GM19468 (cell line): ENCODE measurements around the gene ADGRB2.
"Not testable (repeated sequence)": the region's sequence is repeated elsewhere in the genome, so short reads cannot be mapped to it uniquely, and the experiment has no call there.

Source experiments
- ATAC-seq: cut with Tn5 transposase; IDR thresholded peaks from one replicate; pipeline ENCODE4 v1.9.1; 2021; ENCODE audit warnings: mild to moderate bottlenecking, moderate library complexity, moderate number of reproducible peaks; ENCODE audit not compliant: unreplicated experiment; ENCODE audit errors: extremely low read depth

ADGRB2 gene

DNA sequence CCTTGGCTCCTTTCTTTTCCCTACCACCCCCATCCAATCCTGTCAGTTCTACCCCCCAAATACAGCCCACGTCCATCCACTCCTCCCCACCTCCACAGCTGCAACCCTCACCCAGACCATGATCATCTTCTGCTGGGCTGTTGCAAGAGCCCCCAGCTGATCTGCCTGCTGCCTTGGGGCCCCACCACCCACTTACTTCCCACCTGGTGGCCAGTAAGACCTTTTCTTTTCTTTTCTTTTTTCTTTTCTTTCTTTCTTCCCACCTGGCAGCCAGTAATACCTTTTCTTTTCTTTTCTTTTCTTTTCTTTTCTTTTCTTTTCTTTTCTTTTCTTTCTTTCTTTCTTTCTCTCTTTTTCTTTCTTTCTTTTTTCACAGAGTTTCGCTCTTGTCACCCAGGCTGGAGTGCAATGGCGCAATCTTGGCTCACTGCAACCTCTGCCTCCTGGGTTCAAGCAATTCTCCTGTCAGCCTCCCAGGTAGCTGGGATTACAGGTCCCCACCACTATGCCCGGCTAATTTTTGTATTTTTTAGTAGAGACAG is 57.0 kb downstream of the ADGRB2 start:
- ATAC-seq = not testable (repeated sequence)

DNA sequence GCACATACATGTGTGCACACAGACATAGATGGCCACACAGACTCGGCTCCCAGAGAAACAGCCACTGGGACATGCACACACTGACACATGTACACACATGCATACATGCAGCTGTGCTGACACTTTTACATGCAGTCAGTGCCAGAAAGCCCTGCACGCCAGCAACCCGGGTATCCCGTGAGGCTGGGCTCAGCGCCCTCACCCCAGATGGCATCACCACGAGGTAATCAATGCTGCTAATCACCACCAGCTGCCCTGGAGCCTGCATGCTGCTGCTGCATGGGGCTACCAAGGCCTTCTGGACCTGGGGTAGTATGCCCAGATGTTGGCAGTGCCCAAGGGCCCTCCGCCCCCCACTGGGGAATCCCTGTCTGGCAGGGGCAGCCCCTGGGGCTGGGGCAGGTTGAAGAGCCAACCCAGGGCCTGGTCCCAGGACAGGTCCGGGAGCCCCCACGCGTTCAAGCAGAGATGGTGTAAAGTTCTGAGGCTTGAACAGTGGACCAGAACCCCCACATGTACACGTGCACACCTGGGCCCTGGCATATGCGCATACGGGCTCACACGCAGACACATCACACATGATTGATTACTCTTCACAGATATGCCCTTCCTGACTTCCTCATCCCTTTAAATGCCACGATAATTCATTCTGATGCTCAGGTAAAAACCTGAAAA is 57.6 kb downstream of the ADGRB2 start:
- no peak for ATAC-seq

DNA sequence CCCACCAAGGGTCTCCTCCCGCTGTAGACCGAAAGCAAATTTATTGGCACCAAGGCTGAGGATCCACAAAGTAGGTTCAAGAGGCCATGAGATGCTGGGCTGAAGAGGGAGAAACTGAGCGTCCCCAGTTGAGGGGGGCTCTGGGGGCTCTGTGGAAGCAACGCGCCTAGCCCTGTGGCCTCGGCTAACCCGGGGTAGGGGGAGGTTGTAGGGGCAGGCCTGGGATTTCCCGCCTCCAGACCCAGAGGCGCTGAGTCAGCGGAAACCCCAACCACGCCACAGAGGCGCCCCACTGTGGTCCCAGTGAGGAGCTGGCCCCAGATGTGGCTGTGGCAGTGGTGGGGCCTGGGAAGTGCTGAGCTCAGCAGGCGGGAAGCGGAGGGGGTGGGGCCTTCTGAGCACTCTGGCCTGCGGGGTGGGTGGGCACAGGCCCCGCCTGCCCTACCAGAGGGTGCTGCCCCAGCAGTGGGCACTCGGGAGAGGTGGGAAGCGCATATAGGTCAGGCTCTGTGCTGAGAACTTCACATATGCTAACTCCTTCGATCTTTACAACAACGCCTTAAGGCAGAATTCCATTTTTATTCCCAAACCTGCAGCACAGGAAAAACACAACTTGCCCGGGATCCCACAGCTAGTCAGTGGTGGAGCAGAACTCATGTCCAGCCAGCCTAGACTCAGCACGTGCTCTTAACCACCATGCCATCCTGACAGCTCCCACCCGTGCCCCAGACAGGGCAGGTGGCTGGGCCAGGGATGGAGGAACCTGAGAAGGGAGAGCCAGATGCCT is 58.9 kb downstream of the ADGRB2 start:
- no peak for ATAC-seq

DNA sequence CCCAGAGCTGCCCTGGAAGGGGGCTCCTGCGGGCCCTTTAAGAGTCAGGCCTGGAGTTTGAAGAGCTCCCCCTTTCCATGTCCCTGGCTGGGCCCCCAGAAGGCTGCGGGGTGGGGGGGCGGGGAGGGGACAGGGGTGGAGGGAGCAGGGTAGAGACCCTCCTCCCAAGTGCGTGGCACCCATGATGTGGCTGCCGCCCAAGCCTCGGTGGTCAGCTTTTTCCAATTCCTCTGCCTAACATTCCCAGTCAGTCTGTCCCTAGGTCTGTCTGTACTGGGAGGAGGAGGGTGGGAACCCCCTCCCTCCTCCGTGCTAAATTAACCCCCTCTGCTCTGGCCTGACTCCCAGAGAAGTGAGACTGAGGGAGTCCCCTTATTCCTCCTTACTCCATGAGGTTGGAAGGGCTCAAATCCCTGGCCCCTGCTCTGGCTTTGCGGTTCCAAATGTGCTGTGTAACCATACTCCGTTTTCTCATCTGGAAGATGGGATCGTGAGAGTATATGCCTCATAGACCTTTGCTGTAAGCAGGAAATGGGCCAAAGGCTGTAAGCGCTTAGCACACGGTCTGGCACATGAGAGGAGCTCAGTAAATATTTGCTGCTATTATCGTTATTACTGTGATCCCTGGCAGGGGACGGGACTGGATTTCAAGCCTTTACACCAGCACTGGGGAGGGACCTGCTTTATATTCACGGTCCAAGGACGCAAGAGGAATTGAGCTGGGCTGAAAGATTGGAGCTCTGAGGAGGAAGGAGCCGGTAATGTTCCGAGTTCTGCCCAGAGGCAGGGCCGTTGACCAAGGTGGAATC is 59.7 kb downstream of the ADGRB2 start:
- ATAC-seq = no peak

DNA sequence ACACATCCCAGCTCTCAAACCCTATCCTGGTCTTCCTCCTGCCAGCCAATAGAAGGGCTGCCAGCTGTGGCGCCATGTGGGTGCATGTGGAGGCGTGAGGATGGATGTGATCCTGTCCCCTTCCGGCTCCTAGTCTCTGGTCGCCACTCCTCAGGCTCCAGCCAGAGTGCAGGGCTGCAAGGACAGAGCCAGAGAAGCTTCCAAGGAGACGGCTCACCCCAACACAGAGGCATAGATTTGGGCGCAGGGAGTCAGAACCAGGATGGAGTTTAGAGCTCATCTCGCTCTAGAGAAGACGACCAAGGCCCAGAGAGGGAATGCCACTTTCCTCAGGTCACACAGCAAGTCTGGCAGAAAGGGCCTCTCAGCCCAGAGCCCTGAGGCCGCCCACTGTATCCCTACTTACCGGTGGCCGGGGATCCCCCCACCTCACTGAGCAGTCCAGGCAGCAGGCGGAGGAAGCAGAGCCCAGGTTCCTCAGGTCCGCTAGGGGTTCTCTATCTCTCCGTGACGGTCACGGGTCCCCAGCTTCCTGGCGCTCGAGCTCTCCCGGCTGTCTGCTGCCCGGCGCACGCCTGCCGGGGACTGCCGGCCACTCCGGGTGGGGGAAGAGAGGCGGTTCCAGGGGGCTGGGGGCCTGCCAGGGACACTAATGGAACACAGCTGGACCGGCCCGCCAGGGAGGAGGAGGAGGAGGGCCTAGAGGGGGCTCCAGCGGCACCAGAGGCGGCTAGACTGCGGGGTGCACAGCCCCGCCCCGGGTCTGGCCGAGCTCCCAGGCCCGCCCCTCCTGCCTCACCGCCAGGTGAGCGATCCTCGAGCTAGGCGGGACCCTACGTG is 60.5 kb downstream of the ADGRB2 start, which contains the start of gene COL16A1:
TSS of gene COL16A1 (minus strand) at position 587 of the 840 bp plus-strand sequence. CDS start 1,824 bp downstream, outside the sequence.
- no peak for ATAC-seq

DNA sequence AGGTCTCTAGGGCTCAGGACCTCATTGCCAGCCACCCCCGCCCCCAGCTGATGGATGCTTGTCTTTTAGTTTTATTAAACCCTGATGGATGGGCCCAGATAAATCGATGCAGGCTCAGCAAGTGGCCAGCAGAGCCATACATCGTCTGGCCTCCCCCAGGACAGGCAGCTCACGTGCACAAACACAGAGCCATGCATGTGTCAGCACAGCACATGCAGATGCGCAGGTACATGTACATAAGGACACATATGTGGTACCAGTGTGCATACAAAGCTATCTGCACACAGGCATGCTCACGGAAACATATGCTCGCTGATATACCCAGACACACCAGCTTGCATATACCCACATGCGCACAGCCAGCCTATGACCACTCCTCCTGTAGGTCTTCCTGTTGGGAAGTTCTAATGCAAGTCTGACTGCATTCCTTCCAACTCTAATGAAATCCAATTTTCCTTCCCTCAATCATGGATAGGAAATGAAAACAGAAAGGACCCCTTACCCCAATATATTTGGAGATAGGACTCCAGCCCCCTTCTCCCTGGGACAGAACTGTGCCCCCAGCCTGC is 61.2 kb downstream of the ADGRB2 start:
- no peak for ATAC-seq

DNA sequence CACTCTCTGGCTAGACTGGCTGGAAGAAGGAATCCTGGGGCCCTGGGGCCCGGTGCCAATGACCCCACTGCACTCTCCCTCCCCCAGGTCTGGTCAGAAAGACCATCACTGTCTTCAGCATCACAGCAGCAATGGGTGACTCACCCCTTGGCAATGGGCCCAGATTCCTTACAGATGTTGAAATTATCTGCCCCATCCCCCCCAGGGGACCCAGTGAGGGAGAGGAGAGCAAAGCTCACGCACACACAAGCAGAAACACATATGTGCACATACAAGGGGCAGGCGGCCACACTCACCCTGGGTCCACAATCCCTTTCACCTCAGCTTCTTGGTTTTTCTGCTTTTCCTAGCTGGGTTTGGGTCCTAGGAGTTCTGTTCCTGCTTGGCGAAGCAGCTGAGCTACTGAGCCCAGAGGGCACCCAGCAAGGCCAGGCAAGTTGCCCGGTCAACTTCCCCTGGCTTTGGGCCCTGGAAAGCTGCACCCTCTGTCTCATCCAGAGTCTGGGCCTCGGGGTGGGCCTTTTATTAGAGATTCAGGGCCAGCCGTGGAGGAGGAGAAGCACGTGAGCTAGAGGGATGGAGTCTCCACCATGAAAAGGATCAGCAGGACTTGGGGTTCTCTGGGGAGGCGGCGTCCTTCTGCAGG is 62.9 kb downstream of the ADGRB2 start:
- ATAC-seq = no peak

DNA sequence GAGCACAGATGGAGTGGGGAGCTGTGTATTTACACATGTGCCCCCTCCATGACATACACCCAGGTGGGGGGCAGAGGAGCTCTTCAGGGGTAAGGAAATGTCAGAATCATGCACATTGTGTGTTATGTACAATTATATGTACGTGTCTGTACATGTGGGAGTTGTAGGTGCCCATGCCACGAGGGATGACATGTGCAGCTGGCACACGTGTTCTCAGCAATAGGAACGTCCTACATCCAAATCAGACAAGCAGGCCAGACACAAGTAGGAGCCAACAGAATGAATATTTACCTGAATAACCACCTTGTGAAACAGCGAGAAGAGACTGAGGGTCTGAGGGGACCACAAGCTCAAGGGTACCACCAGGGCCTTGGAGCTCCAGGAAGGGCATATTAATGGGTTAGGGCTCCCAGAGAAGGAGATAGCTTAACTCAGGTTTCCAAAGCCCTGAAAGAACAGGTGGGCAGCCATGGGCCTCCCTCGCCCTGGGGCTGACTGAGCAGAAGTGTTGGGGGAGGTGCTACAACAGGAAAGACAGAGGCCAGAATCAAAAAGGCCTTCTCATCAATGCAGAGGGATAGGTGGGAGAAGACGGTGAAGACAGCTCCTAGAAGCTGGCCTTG is 63.6 kb downstream of the ADGRB2 start:
- ATAC-seq = no peak

DNA sequence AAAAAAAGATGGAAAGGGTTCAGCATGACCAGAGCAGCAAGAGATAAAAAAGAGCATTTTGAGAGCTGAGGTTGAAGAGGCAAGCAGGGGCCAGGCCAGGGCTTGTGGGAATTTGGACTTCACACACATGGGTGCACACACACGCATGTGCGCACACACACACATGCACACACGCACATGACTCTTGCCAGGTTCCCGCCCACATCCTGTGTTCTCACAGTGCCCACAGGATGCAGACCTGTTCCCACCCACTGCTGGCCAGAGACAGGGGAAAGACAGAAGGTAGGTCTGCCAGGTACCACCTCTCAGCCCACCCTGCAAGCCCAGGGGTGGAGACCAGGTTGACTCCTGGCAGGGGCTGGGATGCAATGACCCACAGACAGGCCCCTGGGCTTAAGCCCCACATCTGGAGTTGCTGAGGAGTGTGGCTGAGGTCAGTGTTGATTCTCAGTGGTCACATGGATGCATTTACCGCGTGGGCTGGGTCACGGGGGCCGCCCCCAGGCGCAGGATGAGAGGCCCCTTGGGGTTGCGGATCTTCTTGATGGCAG is 64.7 kb downstream of the ADGRB2 start:
- no peak for ATAC-seq

DNA sequence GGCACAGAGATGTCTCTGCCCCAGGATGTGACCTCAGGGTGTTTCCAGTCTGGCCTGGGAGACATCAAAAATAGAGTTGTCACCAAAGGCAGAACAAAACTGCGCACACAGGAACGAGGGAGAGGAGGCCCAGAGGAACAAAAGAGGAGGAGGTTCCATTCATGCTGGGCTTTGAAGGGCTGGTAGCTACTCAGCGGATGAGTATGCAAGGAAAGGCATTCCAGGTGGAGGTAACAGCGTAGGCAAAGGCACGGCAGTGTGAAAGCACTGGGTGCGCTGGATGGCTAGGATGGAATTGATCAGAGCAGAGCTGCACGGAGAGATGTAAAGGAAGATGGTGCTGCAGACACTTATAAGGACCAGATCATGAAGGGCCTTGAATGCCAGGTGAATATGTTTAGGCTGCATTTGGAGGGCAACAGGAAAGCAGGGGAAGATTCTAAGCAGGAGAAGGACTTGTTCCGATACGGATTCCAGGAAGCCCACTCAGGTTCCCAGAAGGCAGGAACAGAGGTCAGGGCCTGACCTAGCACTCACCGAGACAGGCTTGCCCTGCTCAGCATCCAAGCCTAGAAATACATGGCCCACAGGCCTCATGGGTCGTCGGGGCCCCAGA is 66.7 kb downstream of the ADGRB2 start:
- no peak for ATAC-seq

DNA sequence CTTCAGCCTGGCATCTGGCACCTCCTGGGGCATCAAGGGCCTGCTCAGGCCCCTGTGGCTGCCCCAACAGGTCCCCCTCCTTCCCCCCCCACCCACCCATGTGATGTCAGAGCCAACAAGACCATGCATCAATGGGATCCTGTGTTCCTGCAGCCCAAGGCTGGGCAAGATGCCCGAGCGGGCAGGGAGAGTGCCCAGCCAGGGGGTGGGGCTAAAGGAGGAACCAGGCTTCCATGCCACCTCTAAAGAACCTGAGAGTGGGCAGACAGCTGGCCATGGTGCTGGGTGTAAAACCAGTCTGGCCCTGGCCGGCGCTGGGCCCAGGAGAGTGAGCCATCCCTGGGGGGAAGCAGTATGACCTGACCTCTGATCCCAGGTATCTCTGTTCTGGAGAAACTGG is 67.9 kb downstream of the ADGRB2 start:
- ATAC-seq = no peak

DNA sequence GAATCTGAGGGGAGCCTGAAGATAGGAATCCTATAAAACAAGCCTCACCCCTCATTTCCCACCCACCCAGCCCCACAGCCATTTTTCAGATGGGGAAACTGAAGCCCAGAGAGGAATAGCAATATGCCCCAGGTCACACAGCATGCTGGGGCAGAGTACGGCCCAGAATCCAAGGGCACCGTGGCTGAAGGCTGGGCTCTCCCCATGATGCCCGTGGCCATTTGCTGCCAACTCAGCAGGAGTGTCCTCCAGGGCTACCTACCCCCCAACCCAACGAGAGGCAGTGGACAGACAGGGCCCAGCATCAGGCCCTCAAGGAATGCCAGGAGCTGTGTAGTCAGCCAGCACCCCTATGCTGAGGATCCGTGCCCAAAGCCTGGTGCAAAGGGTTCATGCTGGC is 68.8 kb downstream of the ADGRB2 start:
- no peak for ATAC-seq

DNA sequence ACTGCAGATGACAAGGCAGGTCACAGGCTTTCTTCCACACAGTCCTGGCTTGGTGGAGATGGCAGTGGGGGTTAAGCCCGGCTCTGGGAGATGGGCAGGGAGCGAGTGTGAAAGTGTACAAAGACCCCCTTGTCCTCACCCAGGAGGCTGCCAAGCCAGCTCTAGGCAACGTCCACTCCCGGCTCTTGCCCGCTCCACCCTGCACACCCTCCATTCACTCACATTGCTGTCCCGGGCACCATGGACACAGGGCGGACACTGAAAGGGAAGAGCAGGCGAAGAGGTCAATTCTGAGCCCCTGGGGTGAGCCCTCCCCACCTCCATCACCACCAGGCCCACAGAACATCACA is 69.2 kb downstream of the ADGRB2 start:
- ATAC-seq = no peak

DNA sequence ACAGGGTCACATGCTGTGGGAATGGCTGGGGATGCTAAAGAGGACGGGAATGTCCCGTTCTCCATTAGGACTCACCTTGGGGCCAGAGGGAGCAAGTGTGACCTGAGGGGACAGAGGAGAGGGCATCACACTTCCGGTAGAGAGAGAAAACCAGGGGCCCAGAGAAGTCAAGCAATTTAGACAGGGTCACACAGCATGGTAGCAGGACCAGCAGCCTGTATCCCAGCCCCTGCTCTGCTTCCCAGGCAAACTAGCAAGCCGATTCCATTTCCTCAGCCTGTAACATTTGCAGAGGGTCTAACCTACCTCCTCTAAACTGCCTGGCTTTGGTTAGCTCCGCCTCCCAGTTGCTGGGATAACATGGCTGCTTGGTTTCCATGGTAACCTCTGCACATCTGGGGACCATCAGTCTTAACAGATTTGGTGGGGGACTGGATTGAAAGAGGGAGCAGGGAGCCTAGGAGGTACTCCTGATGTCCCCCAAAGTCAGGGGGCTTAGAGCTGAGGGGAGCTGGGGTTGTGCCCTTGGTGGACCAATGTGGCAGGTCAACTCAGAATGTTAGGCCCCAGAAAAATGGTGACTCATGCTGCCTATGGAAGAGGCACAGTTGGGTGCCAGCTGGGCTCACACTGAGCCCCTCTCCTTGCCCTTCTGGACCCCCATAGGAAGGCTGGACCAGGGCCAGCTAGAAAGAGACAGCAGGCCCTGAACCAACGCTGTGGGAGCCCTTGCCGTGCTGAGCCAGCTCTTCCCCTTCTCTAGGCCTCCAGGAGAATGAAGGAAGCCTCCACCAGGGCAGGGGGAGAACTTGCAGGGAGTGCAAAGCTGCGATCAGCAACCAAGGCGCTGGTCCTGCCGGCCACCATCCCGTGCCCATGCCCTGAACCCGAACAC is 69.8 kb downstream of the ADGRB2 start:
- ATAC-seq = no peak

DNA sequence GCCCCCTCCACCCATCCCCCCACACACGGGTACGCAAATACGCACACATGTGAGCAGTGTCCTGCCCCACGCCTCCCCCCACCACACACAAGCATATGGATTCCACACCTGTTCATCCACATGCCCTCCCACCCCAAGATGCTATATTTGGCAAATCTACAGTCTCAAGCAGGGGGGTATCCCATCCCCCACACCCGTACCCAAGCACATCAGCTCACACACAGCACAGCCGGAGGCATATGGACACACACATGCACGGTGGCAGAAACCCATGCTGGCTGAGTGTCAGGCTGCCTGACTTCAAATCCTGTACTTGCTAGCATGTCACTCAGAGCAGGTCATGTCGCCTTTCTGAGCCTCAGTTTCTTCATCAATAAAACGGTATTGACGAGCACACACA is 70.9 kb downstream of the ADGRB2 start:
- ATAC-seq = no peak

DNA sequence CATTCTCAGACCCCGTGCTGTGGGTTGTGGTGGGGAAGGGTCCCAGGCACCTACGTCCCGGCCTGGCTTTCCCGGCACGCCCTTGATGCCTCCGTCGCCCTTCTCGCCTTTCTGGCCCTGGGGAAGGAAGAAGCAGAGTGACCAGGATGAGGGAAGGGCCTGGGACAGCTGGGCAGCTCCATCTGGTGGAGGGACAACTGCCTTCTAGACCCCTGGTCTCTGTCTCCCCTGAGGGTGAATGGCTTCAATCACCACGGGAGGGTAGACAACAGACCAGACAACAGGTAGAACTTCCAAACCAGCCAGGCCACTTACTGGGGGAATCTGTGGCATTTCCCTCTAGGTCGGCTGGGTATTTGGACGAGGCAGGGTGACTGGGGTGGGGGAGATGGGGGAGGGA is 72.2 kb downstream of the ADGRB2 start:
- no peak for ATAC-seq

DNA sequence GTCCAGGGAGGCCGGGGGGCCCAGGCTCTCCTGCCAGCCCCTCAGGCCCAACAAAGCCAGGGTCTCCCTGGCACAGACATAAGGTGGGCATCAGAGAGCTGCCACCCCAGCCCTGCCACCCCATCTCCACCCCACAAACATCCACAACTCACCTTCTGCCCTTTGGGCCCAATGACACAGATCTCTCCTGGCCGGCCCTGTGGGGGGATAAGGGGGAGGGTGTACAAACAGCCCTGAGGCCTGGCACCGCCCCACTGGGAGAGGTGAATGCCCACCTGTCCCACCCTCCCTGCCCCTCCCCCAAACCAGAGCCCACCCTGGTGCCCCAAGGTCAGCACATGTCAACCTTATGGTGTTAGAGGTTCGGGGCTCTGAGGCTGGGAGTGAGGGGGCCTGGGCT is 72.7 kb downstream of the ADGRB2 start:
- no peak for ATAC-seq
